Fibroblast of skin of right biceps (primary cell): ENCODE results near the gene SDC4.

Experiments used
- DNase-seq: peaks from one replicate; pipeline ENCODE4 v3.0.0-alpha.2; 2013

Gene SDC4

GRCh38 chr20:45317826-45318225 lies 30.4 kb downstream of the SDC4 start:
- DNase-seq, result no peak

- no peak for DNase-seq
Observed at GRCh38 chr20:45316150-45317080, 31.8 kb downstream of the SDC4 start.

- DNase-seq, result no peak
Observed at GRCh38 chr20:45315672-45316071, 32.6 kb downstream of the SDC4 start.

GRCh38 chr20:45313943-45314342 lies 34.3 kb downstream of the SDC4 start:
- no peak for DNase-seq

GRCh38 chr20:45313065-45313695 lies 35.0 kb downstream of the SDC4 start:
- DNase-seq, result no peak

GRCh38 chr20:45312241-45312640 lies 36.0 kb downstream of the SDC4 start:
- no peak for DNase-seq

GRCh38 chr20:45311589-45312211 lies 36.5 kb downstream of the SDC4 start:
- DNase-seq, result peak; percentile 49

GRCh38 chr20:45309075-45309474 lies 39.1 kb downstream of the SDC4 start:
- no peak for DNase-seq

- no peak for DNase-seq
Observed at GRCh38 chr20:45308117-45308778, 40.0 kb downstream of the SDC4 start, which contains the start of gene MATN4. MATN4 (minus strand) TSS chr20:45308299; CDS start chr20:45305582, 2,717 bp downstream.

- no peak for DNase-seq
Observed at GRCh38 chr20:45307076-45307640, 41.1 kb downstream of the SDC4 start.

GRCh38 chr20:45306431-45306982 lies 41.7 kb downstream of the SDC4 start, which contains the start of gene RBPJL:
RBPJL (plus strand) TSS chr20:45306840; CDS start chr20:45306923, 83 bp downstream.
- DNase-seq, result no peak

- no peak for DNase-seq
Observed at GRCh38 chr20:45305262-45305661, 43.0 kb downstream of the SDC4 start.

GRCh38 chr20:45304464-45304999 lies 43.7 kb downstream of the SDC4 start:
- DNase-seq, result no peak

- peak; percentile 23 for DNase-seq
Observed at GRCh38 chr20:45303586-45304463, 44.4 kb downstream of the SDC4 start.

- DNase-seq, result no peak
Observed at GRCh38 chr20:45301824-45302271, 46.4 kb downstream of the SDC4 start.

GRCh38 chr20:45300961-45301360 lies 47.3 kb downstream of the SDC4 start:
- peak; percentile 34 for DNase-seq

- no peak for DNase-seq
Observed at GRCh38 chr20:45299786-45300185, 48.4 kb downstream of the SDC4 start.

- DNase-seq, result no peak
Observed at GRCh38 chr20:45297786-45298497, 50.3 kb downstream of the SDC4 start.

- no peak for DNase-seq
Observed at GRCh38 chr20:45294659-45295058, 53.6 kb downstream of the SDC4 start.

- no peak for DNase-seq
Observed at GRCh38 chr20:45294003-45294368, 54.2 kb downstream of the SDC4 start.
